Tibial nerve (tissue), 4 donors: ENCODE results near the gene CCDC148. TPM values are rescaled to one million over a fixed set of nuclear protein-coding genes. Genes with fewer than 3 reads are reported as not detected.
"Not testable (repeated sequence)": the region's sequence is repeated elsewhere in the genome, so short reads cannot be mapped to it uniquely, and the experiment has no call there.

Experiments
- DNase-seq, 2 donors: peaks; one replicate each; pipeline ENCODE4 v3.0.0-alpha.2; 2019; ENCODE audit warnings: low spot score in 2 of 2
- H3K27ac ChIP-seq, 4 donors: fragments of 200-600 bp; sonication (generic) in 3 of 4; one replicate each; pipeline ENCODE4 v1.5.1; 2017 to 2019; ENCODE audit warnings: mild to moderate bottlenecking in 1 of 4
- H3K27me3 ChIP-seq, 2 donors: fragments of 200-600 bp; sonication (generic) in 1 of 2; one replicate each; pipeline versions ENCODE4 v1.5.1 to v1.6.0; 2017 to 2019
- H3K36me3 ChIP-seq, 3 donors: fragments of 200-600 bp; sonication (generic); one replicate each; pipeline ENCODE4 v1.5.1; 2018 to 2019
- H3K4me1 ChIP-seq, 4 donors: fragments of 200-600 bp; sonication (generic) in 3 of 4; one replicate each; pipeline ENCODE4 v1.5.1; 2017 to 2019
- H3K4me3 ChIP-seq, 4 donors: fragments of 200-600 bp; sonication (generic) in 3 of 4; one replicate each; pipeline ENCODE4 v1.5.1; 2017 to 2019; ENCODE audit warnings: mild to moderate bottlenecking in 1 of 4, moderate library complexity in 1 of 4
- H3K9me3 ChIP-seq, 4 donors: fragments of 200-600 bp; sonication (generic) in 3 of 4; one replicate each; pipeline ENCODE4 v1.5.1; 2017 to 2019
- CTCF ChIP-seq, 5 experiments: fragments of 200-600 bp in 3 of 5; fragments of 450-650 bp in 2 of 5; sonication (generic) in 3 of 5; IDR thresholded peaks; one replicate each; pipeline ENCODE4 v1.5.1; 2016 to 2019; ENCODE audit warnings: antibody characterized with exemption in 5 of 5, mild to moderate bottlenecking in 3 of 5, moderate library complexity in 2 of 5
- EP300 ChIP-seq, 2 donors: sonication (generic); formaldehyde crosslinking; IDR thresholded peaks; one replicate each; pipeline ENCODE4 v1.6.1; 2017; ENCODE audit warnings: antibody characterized with exemption in 2 of 2, mild to moderate bottlenecking in 1 of 2
- POLR2A ChIP-seq, 2 donors: fragments of 450-650 bp; IDR thresholded peaks; one replicate each; pipeline ENCODE4 v1.6.1; 2017; ENCODE audit warnings: antibody characterized with exemption in 2 of 2, mild to moderate bottlenecking in 2 of 2, moderate library complexity in 2 of 2
- WGBS, 2 donors: methylation state at CpG; one replicate each; pipeline ENCODE4 v1.1.5; 2018; 5-methylcytosine and 5-hydroxymethylcytosine counted together
- total RNA-seq, 4 donors: library from RNA; depleted of rRNA; stranded (reverse); fragments of >200 nt; gene quantifications; one replicate each; pipeline ENCODE4 v1.1.0, GENCODE V29; 2016

The CCDC148 gene
- total RNA-seq, 4 donors from 2014 or later = 0.30 to 2.5 (median 1.9) TPM

- Histone ChIP-seq H3K27ac (no peak overlapping the region), H3K4me3 (no peak overlapping the region), H3K9me3 (no peaks in the 10 kb centered on the region), H3K36me3 (no peaks in the 10 kb centered on the region), H3K27me3 (no peaks in the 10 kb centered on the region), H3K4me1 (no peaks in the 10 kb centered on the region)
- 40 to 47% methylated on average over 2 of the region's 2 CpGs for WGBS, 2 donors
- DNase-seq = no peak
- TF ChIP-seq EP300 (IDR thresholded peaks at IDR 0.05) (no peak), POLR2A (IDR thresholded peaks at IDR 0.05) (no peak), CTCF (IDR thresholded peaks at IDR 0.05) (no peak)
Measured at GRCh38 chr2:158240975-158241374, 215.6 kb downstream of the CCDC148 start.

- 93 to 94% methylated on average over 2 of the region's 2 CpGs for WGBS, 2 donors
- DNase-seq = no peak
- no peaks in the 10 kb centered on the region for H3K4me1 ChIP-seq
Measured at GRCh38 chr2:158239271-158239670, 217.3 kb downstream of the CCDC148 start.

GRCh38 chr2:158234497-158234896, 222.1 kb downstream of the CCDC148 start:
- DNase-seq = no peak
- TF ChIP-seq CTCF (IDR thresholded peaks at IDR 0.05) = no peak
- TF ChIP-seq EP300 (IDR thresholded peaks at IDR 0.05) = no peak
- no peak for TF ChIP-seq POLR2A (IDR thresholded peaks at IDR 0.05)
- Histone ChIP-seq H3K27ac (no peak overlapping the region), H3K27me3 (no peaks in the 10 kb centered on the region), H3K36me3 (no peaks in the 10 kb centered on the region), H3K4me1 (no peaks in the 10 kb centered on the region), H3K4me3 (no peak overlapping the region), H3K9me3 (no peaks in the 10 kb centered on the region)
- WGBS, 2 donors = 85 to 96% methylated on average over 1 of the region's 1 CpG

More at GRCh38 chr2:158239271-158239670, 217.3 kb downstream of the CCDC148 start:
- Histone ChIP-seq H3K27ac (no peak overlapping the region), H3K4me3 (no peak overlapping the region), H3K27me3 (no peaks in the 10 kb centered on the region), H3K36me3 (no peaks in the 10 kb centered on the region), H3K9me3 (no peaks in the 10 kb centered on the region)
- TF ChIP-seq CTCF (IDR thresholded peaks at IDR 0.05) = no peak
- no peak for TF ChIP-seq POLR2A (IDR thresholded peaks at IDR 0.05)
- TF ChIP-seq EP300 (IDR thresholded peaks at IDR 0.05) = no peak

DNA sequence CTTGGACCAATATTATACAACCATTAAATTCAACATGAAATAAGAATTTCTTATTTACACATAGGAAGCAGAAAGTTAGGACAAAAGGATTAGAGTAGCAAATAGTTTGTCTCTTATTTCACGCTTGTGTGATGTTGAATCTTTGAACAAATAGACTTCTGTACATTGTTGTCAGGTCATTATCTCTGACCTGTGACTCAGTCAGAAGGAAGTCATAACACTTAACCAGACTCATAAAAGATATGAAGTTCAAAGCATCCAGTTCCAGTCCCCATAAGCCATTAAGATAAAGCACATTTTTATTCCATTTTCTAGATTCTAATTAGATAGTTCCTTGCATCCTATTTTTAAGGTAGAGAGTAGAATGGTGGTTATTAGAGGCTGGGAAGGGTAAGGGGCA, 224.1 kb downstream of the CCDC148 start:
- TF ChIP-seq POLR2A (IDR thresholded peaks at IDR 0.05) = no peak
- TF ChIP-seq CTCF (IDR thresholded peaks at IDR 0.05) = no peak
- no peak for TF ChIP-seq EP300 (IDR thresholded peaks at IDR 0.05)
- no peaks in the 10 kb centered on the region for H3K36me3 ChIP-seq
- peaks cover 0 to 8% (median 0%) of the 10 kb centered on the region in 4 donors for H3K9me3 ChIP-seq
- no peak overlapping the region for H3K27ac ChIP-seq
- H3K4me3 ChIP-seq = no peak overlapping the region
- H3K4me1 ChIP-seq = no peaks in the 10 kb centered on the region
- DNase-seq = no peak
- H3K27me3 ChIP-seq = no peaks in the 10 kb centered on the region
- 29 to 31% methylated on average over 1 of the region's 1 CpG for WGBS, 2 donors

DNA sequence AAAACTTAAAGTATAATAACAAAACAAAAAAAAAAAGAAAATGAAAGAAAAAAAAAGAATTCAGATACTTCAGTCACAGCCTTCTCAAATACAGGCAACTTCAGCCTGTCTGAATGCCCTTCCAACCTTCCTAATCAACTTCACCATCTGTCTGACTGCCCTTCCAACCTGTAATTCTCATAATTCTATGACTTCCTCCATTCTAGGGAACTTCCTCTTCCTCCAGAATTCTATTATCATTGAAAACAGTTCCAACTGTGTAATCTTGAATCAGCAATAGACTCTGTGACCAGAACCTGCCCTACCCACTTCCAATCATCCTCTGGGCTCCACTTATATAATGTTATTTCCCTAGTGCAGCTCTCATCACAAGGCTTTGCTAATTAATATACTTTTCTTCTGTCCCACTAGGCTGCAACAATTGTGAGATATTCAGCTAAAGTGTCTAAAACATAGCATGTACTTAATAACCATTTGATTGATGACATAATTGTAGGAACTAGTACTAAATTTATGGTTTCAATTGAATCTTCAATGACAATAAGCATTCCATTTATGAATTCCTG, 227.5 kb downstream of the CCDC148 start:
- Histone ChIP-seq H3K9me3 (peaks cover 0 to 8% (median 0%) of the 10 kb centered on the region in 4 donors), H3K4me3 (no peak overlapping the region), H3K4me1 (no peaks in the 10 kb centered on the region), H3K36me3 (no peaks in the 10 kb centered on the region), H3K27me3 (no peaks in the 10 kb centered on the region), H3K27ac (no peak overlapping the region)
- DNase-seq = no peak
- TF ChIP-seq POLR2A (IDR thresholded peaks at IDR 0.05) (no peak), CTCF (IDR thresholded peaks at IDR 0.05) (no peak), EP300 (IDR thresholded peaks at IDR 0.05) (no peak)

- not testable (repeated sequence) for H3K36me3 ChIP-seq, H3K9me3 ChIP-seq, H3K4me1 ChIP-seq, H3K4me3 ChIP-seq, H3K27ac ChIP-seq, H3K27me3 ChIP-seq, DNase-seq
- 75 to 81% methylated on average over 8 of the region's 8 CpGs for WGBS, 2 donors
Measured at GRCh38 chr2:158223066-158223465, 233.5 kb downstream of the CCDC148 start.
